Glomerular endothelial cell (primary cell): ENCODE data around the gene PLPPR1. TPM values are rescaled to one million over a fixed set of nuclear protein-coding genes. Genes with fewer than 3 reads are reported as not detected.
"Not testable (repeated sequence)": the region's sequence is repeated elsewhere in the genome, so short reads cannot be mapped to it uniquely, and the experiment has no call there.

Source experiments
- DNase-seq: peaks from one replicate; pipeline ENCODE4 v3.0.0-alpha.2; 2011; ENCODE audit warnings: low read depth, low spot score; ENCODE audit errors: extremely low read depth
- total RNA-seq: library from RNA; depleted of rRNA; stranded (reverse); fragments of >200 nt; gene quantifications from 2 replicates; pipeline ENCODE4 v1.2.3, GENCODE V29; 2015

Gene PLPPR1
- total RNA-seq, 1 donor from 2014 or later = 1.1 TPM

GRCh38 chr9:101119206-101119819, 90.8 kb downstream of the PLPPR1 start:
- no peak for DNase-seq

- no peak for DNase-seq
Measured at GRCh38 chr9:101121836-101122399, 93.4 kb downstream of the PLPPR1 start.

GRCh38 chr9:101126556-101126955, 98.0 kb downstream of the PLPPR1 start:
- no peak for DNase-seq

- DNase-seq = not testable (repeated sequence)
Measured at GRCh38 chr9:101127369-101127768, 98.8 kb downstream of the PLPPR1 start.

- DNase-seq = no peak
Measured at GRCh38 chr9:101128623-101129022, 100.1 kb downstream of the PLPPR1 start.

- no peak for DNase-seq
Measured at GRCh38 chr9:101130054-101130453, 101.5 kb downstream of the PLPPR1 start.

- DNase-seq = no peak
Measured at GRCh38 chr9:101131326-101131725, 102.8 kb downstream of the PLPPR1 start.

GRCh38 chr9:101132801-101133200, 104.3 kb downstream of the PLPPR1 start:
- no peak for DNase-seq

- no peak for DNase-seq
Measured at GRCh38 chr9:101138509-101138908, 110.0 kb downstream of the PLPPR1 start.

- DNase-seq = no peak
Measured at GRCh38 chr9:101139082-101139481, 110.6 kb downstream of the PLPPR1 start.

GRCh38 chr9:101140764-101141163, 112.2 kb downstream of the PLPPR1 start:
- DNase-seq = no peak

- no peak for DNase-seq
Measured at GRCh38 chr9:101146508-101146907, 118.0 kb downstream of the PLPPR1 start.

- no peak for DNase-seq
Measured at GRCh38 chr9:101148344-101148743, 119.8 kb downstream of the PLPPR1 start.

- no peak for DNase-seq
Measured at GRCh38 chr9:101158361-101158760, 129.8 kb downstream of the PLPPR1 start.

- no peak for DNase-seq
Measured at GRCh38 chr9:101162231-101162630, 133.7 kb downstream of the PLPPR1 start.

GRCh38 chr9:101165131-101165530, 136.6 kb downstream of the PLPPR1 start:
- no peak for DNase-seq

GRCh38 chr9:101167490-101168134, 139.1 kb downstream of the PLPPR1 start:
- no peak for DNase-seq

GRCh38 chr9:101172616-101173015, 144.1 kb downstream of the PLPPR1 start:
- DNase-seq = no peak

GRCh38 chr9:101173907-101174306, 145.4 kb downstream of the PLPPR1 start:
- DNase-seq = no peak

- DNase-seq = no peak
Measured at GRCh38 chr9:101176384-101176783, 147.9 kb downstream of the PLPPR1 start.

GRCh38 chr9:101184813-101185278, 156.3 kb downstream of the PLPPR1 start:
- DNase-seq = no peak

- no peak for DNase-seq
Measured at GRCh38 chr9:101191723-101192122, 163.2 kb downstream of the PLPPR1 start.
